ENCODE data around the gene CALCB. TPM values are rescaled to one million over a fixed set of nuclear protein-coding genes. Genes with fewer than 3 reads are reported as not detected.

CALCB gene
- total and polyA plus RNA-seq, 4 donors: 5.6 to 59.1 (median 42.1) TPM

DNA sequence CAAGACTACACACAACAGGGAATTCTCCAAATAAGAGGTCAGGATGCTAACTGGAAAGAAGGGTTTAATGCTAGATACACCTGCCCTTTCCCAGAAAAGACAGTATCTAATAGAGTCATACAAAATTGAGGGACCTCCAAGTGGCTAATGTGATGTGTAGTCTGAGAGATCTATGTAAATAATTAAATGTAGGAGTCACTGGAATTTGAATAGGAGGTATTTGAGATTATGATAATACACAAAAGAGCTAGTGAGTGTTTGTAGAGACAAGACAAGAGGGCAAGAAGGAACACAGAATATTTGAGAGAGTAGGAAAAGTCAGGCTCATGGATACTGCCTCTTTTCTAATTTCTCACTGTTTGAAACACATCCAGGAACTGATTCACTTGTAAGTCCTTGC lies 25.9 kb downstream of the CALCB start:
- Histone ChIP-seq H3K27me3 (ENCODE audit: control insufficient read depth, insufficient read depth, low read length) (no peaks in the 10 kb centered on the region), H3K36me3 (ENCODE audit: control insufficient read depth, insufficient read depth, low read length) (no peaks in the 10 kb centered on the region), H3K27ac (ENCODE audit: low read depth, low read length) (no peak overlapping the region), H3K9me3 (ENCODE audit: control insufficient read depth, insufficient read depth, low read length) (no peaks in the 10 kb centered on the region), H3K4me3 (ENCODE audit: low read depth, low read length) (no peak overlapping the region), H3K4me1 (ENCODE audit: control insufficient read depth, insufficient read depth, low read length) (no peaks in the 10 kb centered on the region)
- DNase-seq (ENCODE audit: low read depth in 4 of 6, low spot score in 6 of 6): no peak

DNA sequence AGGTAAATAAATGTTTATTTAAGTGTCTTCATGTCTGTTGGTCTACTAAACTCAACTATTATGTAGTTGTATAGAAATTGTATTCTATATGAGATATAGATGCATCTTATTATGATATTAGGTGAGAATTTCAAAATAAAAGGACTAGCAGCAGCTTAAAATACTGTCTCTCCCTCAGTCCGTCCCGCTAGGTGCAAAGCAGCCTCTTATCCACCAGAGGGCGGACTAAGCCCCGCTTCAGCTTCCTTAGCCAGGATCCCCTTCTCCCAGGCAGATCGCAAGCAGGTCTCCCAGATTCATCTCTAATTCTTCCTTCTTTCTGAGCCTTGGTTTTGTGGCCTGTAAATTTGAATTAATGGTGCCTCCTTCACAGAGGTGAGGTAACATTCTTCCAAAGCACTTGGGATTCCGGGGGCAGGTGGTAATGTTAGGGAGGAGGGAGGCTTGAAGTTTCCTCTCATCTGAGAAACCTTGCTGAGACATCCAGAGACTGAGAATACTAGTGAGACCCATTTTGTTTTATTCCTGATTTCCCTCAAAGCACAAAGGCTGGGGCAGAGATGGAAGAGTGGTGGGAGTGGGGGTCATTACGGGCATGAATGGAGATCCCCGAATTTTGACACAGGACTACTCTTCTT lies 27.8 kb downstream of the CALCB start:
- no peaks in the 10 kb centered on the region for H3K4me1 ChIP-seq (ENCODE audit: control insufficient read depth, insufficient read depth, low read length)
- no peaks in the 10 kb centered on the region for H3K27me3 ChIP-seq (ENCODE audit: control insufficient read depth, insufficient read depth, low read length)
- no peak overlapping the region for H3K27ac ChIP-seq (ENCODE audit: low read depth, low read length)
- 10% methylated on average over 1 of the region's 8 CpGs for whole genome bisulfite sequencing (ENCODE audit: insufficient coverage)
- no peaks in the 10 kb centered on the region for H3K9me3 ChIP-seq (ENCODE audit: control insufficient read depth, insufficient read depth, low read length)
- no peak overlapping the region for H3K4me3 ChIP-seq (ENCODE audit: low read depth, low read length)
- no peaks in the 10 kb centered on the region for H3K36me3 ChIP-seq (ENCODE audit: control insufficient read depth, insufficient read depth, low read length)
- DNase-seq (ENCODE audit: low read depth in 4 of 6, low spot score in 6 of 6): peak in 5 of 6 donors; percentile 44 to 92 (median 53)

DNA sequence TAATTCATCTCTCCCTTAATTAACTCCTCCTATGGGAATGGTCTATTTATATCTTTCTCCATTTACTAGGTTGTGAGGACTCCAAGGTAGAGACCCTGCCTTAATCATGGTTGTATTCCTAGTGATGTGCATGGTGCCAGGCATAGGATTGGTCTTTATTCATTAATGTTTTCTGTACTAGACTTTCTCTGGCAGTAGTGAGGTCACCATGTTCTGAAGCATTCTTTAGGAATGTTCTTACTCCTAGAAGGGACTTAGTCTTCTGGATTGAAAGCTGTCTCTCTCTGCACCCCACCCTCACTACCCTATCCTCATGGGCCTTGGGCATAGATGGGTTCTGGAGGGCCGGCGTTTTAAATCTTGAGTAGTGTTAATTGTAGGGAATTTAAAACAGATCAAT lies 30.8 kb downstream of the CALCB start:
- DNase-seq (ENCODE audit: low read depth in 4 of 6, low spot score in 6 of 6): no peak
- H3K9me3 ChIP-seq (ENCODE audit: control insufficient read depth, insufficient read depth, low read length): no peaks in the 10 kb centered on the region
- no peaks in the 10 kb centered on the region for H3K4me1 ChIP-seq (ENCODE audit: control insufficient read depth, insufficient read depth, low read length)
- no peak overlapping the region for H3K27ac ChIP-seq (ENCODE audit: low read depth, low read length)
- H3K36me3 ChIP-seq (ENCODE audit: control insufficient read depth, insufficient read depth, low read length): no peaks in the 10 kb centered on the region
- H3K4me3 ChIP-seq (ENCODE audit: low read depth, low read length): no peak overlapping the region
- no CpG with 5 or more reads among the region's 2 CpGs for WGBS (ENCODE audit: insufficient coverage)
- no peaks in the 10 kb centered on the region for H3K27me3 ChIP-seq (ENCODE audit: control insufficient read depth, insufficient read depth, low read length)

DNA sequence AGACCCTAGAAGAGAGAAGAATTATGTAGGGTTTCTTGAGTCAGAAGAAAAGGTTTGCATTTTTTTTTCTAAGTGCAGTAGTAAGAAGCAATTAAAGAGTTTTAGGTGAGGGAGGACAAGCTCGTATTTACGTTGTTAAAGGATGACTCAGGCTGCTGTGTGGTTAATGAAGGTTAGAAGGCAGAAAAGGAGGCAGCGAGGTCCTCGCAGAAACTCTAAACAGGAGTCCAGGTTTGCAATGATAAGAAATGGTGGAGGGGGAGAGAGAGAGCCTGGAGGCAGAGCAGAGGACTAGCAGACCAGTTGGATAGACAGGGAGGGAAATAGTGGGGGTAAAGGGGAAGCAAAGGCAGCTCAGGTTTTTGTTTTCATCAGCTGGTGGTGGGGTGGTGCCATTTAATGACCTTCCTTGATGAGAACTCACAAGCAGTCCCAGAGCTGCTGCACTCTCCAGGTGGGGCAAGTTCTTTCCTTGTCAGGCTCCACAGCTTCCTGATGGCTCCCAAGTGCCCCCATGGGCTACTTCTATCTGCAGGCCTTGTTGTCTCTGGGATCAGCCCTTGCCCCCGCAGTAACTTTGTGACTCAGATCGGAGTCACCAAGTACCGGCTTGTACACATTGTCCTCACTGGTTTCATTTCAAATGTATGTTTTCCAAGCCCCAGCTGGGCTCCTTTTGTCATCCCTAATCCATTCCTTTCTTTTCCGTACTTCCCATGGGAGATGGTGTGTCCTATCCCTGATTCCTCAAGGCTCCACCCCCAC lies 33.0 kb downstream of the CALCB start:
- Histone ChIP-seq H3K4me1 (ENCODE audit: control insufficient read depth, insufficient read depth, low read length) (no peaks in the 10 kb centered on the region), H3K27me3 (ENCODE audit: control insufficient read depth, insufficient read depth, low read length) (no peaks in the 10 kb centered on the region), H3K36me3 (ENCODE audit: control insufficient read depth, insufficient read depth, low read length) (no peaks in the 10 kb centered on the region), H3K27ac (ENCODE audit: low read depth, low read length) (no peak overlapping the region), H3K4me3 (ENCODE audit: low read depth, low read length) (no peak overlapping the region), H3K9me3 (ENCODE audit: control insufficient read depth, insufficient read depth, low read length) (no peaks in the 10 kb centered on the region)
- DNase-seq (ENCODE audit: low read depth in 4 of 6, low spot score in 6 of 6): no peak
- WGBS (ENCODE audit: insufficient coverage): 87% methylated on average over 8 of the region's 8 CpGs

DNA sequence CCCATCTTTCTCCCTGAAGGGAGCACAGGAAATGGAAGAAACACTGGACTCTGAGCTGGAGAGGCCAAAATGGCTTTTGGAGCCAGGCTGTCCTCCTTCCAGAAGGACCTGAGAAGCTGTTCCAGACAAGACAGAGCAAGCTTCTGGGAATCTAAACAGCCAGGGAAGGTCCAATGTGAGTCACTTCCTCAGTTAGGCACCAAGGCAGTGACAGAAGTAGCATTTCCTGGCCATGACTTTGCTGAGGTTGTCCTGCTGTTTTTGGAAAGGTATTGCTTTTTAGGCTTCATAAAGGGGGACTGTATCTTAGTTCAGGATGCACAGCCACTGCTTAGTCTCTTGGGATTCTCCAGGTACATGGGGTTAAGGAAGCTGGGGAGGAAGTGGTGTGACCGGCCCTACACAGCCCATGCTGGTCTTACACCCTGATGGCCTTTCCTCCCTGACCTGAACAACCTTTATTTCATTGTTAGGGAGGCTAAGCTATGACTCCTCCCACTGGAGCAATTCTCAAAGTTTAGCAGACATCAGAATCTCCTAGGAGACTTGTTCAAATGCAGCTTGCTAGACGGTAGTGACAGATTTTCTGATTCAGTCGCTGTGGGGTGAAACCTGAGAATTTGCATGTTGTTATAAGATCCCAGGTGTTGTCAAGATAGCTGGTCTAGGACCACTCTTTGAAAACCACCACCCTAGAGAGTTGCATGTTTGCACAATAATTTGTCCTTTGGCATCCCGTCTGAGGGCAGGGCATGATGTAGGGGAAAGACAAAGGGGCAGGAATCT lies 34.5 kb downstream of the CALCB start:
- Histone ChIP-seq H3K36me3 (ENCODE audit: control insufficient read depth, insufficient read depth, low read length) (no peaks in the 10 kb centered on the region), H3K27ac (ENCODE audit: low read depth, low read length) (no peak overlapping the region), H3K27me3 (ENCODE audit: control insufficient read depth, insufficient read depth, low read length) (no peaks in the 10 kb centered on the region), H3K4me1 (ENCODE audit: control insufficient read depth, insufficient read depth, low read length) (peaks cover 7% of the 10 kb centered on the region), H3K4me3 (ENCODE audit: low read depth, low read length) (no peak overlapping the region), H3K9me3 (ENCODE audit: control insufficient read depth, insufficient read depth, low read length) (no peaks in the 10 kb centered on the region)
- no peak for DNase-seq (ENCODE audit: low read depth in 4 of 6, low spot score in 6 of 6)
- no CpG with 5 or more reads among the region's 4 CpGs for WGBS (ENCODE audit: insufficient coverage)

DNA sequence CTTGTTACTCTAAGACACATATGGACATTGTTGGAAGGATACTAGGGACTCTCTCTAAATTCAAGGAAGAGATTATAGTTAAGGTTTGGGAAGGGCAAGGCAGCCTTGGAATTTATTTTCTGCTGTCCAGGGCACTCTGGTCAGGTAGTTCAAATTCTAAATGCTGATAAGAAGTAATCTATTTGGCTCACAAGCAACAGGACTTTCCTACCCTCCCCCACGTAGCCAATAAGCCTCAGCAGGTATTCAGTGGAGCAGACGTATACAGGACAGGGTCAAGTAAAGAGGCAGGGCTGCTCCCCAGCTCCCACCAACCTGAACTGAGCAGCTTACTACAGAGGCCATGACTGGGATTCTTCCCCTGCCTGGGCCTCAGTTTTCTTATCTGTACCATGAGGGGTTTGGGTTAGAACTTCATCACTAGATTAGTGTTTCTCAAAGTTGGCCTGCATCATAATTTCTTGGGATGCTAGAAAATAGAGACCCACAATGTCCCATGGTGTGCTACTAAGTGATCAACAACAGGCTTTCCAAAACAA lies 35.3 kb downstream of the CALCB start:
- no peak for DNase-seq (ENCODE audit: low read depth in 4 of 6, low spot score in 6 of 6)
- Histone ChIP-seq H3K4me1 (ENCODE audit: control insufficient read depth, insufficient read depth, low read length) (peaks cover 7% of the 10 kb centered on the region), H3K4me3 (ENCODE audit: low read depth, low read length) (no peak overlapping the region), H3K36me3 (ENCODE audit: control insufficient read depth, insufficient read depth, low read length) (no peaks in the 10 kb centered on the region), H3K27me3 (ENCODE audit: control insufficient read depth, insufficient read depth, low read length) (no peaks in the 10 kb centered on the region), H3K9me3 (ENCODE audit: control insufficient read depth, insufficient read depth, low read length) (no peaks in the 10 kb centered on the region), H3K27ac (ENCODE audit: low read depth, low read length) (no peak overlapping the region)
- WGBS (ENCODE audit: insufficient coverage): 100% methylated on average over 1 of the region's 2 CpGs

DNA sequence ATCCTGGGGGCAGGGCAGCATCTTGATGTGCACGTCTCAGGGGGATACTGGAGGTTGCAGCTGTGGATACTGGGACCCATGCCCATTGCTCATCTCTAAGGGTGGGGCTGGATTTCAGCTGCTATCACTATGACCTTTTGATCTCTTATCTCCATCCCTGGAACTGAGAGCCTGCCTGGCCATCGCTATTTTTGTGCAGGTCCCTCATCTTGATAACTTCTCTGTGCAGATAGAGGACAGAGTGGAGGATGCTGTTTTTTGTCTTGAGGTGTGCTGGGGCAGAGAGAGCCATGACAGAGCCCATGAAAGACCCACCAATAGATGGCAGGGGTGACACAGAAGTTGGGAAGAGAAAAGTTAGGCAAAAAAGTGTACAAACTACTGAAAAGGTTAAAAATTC lies 36.2 kb downstream of the CALCB start:
- WGBS (ENCODE audit: insufficient coverage): 88% methylated on average over 1 of the region's 2 CpGs
- Histone ChIP-seq H3K27me3 (ENCODE audit: control insufficient read depth, insufficient read depth, low read length) (peaks cover 4% of the 10 kb centered on the region), H3K4me3 (ENCODE audit: low read depth, low read length) (no peak overlapping the region), H3K4me1 (ENCODE audit: control insufficient read depth, insufficient read depth, low read length) (peaks cover 11% of the 10 kb centered on the region), H3K9me3 (ENCODE audit: control insufficient read depth, insufficient read depth, low read length) (no peaks in the 10 kb centered on the region), H3K27ac (ENCODE audit: low read depth, low read length) (no peak overlapping the region), H3K36me3 (ENCODE audit: control insufficient read depth, insufficient read depth, low read length) (no peaks in the 10 kb centered on the region)
- DNase-seq (ENCODE audit: low read depth in 4 of 6, low spot score in 6 of 6): no peak

DNA sequence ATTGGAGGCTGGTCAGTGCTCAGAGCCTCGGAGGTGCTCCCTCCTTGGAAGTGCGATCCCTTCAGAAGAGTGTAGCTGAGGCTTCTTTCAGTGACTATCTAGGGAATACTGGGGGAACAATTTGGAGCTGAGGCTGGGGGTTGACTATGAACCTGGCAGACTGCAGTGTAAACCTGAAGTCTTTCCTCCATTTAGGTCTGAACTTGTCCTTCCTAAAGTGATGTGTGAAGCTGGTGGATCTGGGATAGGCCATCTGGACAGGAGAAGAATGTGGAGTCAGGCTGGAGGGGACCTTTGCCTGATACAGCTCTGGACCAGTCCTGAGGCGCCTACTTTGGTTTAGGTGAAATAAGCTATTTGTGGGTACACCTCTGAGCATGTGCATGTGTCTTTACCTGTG lies 37.8 kb downstream of the CALCB start:
- Histone ChIP-seq H3K4me1 (ENCODE audit: control insufficient read depth, insufficient read depth, low read length) (peaks cover 20% of the 10 kb centered on the region), H3K36me3 (ENCODE audit: control insufficient read depth, insufficient read depth, low read length) (no peaks in the 10 kb centered on the region), H3K27me3 (ENCODE audit: control insufficient read depth, insufficient read depth, low read length) (peaks cover 4% of the 10 kb centered on the region), H3K27ac (ENCODE audit: low read depth, low read length) (no peak overlapping the region), H3K9me3 (ENCODE audit: control insufficient read depth, insufficient read depth, low read length) (no peaks in the 10 kb centered on the region), H3K4me3 (ENCODE audit: low read depth, low read length) (no peak overlapping the region)
- 95% methylated on average over 3 of the region's 3 CpGs for WGBS (ENCODE audit: insufficient coverage)
- DNase-seq (ENCODE audit: low read depth in 4 of 6, low spot score in 6 of 6): no peak

DNA sequence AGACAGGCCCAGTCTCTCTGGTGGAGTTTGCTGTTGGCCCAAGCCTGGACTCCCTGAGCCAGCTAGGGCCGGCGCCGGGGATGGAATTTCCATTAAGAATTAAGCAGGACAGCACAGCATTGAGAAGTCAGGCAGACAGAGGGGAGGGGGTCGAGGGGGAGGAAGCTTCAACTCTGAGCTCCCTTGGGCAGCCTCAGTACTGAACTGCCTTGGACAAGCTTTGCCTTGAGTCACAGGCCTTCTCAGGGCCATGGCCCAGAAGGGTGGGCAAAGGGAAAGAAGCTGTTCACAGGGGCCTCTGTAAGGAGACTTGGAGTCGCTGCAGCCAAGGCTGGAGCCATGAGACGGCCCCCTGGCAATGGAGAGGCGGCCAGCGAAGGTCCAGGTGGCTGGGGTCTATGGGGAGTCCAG lies 38.7 kb downstream of the CALCB start:
- WGBS (ENCODE audit: insufficient coverage): 70% methylated on average over 7 of the region's 8 CpGs
- peak in 1 of 6 donors; percentile 20 for DNase-seq (ENCODE audit: low read depth in 4 of 6, low spot score in 6 of 6)
- H3K4me3 ChIP-seq (ENCODE audit: low read depth, low read length): no peak overlapping the region
- H3K9me3 ChIP-seq (ENCODE audit: control insufficient read depth, insufficient read depth, low read length): no peaks in the 10 kb centered on the region
- peaks cover 4% of the 10 kb centered on the region for H3K27me3 ChIP-seq (ENCODE audit: control insufficient read depth, insufficient read depth, low read length)
- no peak overlapping the region for H3K27ac ChIP-seq (ENCODE audit: low read depth, low read length)
- H3K4me1 ChIP-seq (ENCODE audit: control insufficient read depth, insufficient read depth, low read length): peaks cover 20% of the 10 kb centered on the region
- no peaks in the 10 kb centered on the region for H3K36me3 ChIP-seq (ENCODE audit: control insufficient read depth, insufficient read depth, low read length)

Data from spinal cord (tissue), 10 donors.